OCI-LY1 (cell line): ENCODE measurements around the gene TTC31.

Experiments used
- EZH2 ChIP-seq: fragments of 200-600 bp; sonication (generic), shearing (Covaris generic); IDR thresholded peaks from 2 replicates; pipeline ENCODE4 v1.8.0; 2017; ENCODE audit warnings: borderline replicate concordance, mixed run types, mild to moderate bottlenecking, antibody characterized with exemption, low read length, moderate library complexity, mixed read lengths
- TF ChIP-seq, protein P1 (sequence below): fragments of 200-600 bp; sonication (generic), shearing (Covaris generic); IDR thresholded peaks from 2 replicates; pipeline ENCODE4 v1.5.1; 2017; ENCODE audit warnings: mild to moderate bottlenecking, antibody characterized with exemption, low read length, moderate library complexity, mixed read lengths

DNA sequence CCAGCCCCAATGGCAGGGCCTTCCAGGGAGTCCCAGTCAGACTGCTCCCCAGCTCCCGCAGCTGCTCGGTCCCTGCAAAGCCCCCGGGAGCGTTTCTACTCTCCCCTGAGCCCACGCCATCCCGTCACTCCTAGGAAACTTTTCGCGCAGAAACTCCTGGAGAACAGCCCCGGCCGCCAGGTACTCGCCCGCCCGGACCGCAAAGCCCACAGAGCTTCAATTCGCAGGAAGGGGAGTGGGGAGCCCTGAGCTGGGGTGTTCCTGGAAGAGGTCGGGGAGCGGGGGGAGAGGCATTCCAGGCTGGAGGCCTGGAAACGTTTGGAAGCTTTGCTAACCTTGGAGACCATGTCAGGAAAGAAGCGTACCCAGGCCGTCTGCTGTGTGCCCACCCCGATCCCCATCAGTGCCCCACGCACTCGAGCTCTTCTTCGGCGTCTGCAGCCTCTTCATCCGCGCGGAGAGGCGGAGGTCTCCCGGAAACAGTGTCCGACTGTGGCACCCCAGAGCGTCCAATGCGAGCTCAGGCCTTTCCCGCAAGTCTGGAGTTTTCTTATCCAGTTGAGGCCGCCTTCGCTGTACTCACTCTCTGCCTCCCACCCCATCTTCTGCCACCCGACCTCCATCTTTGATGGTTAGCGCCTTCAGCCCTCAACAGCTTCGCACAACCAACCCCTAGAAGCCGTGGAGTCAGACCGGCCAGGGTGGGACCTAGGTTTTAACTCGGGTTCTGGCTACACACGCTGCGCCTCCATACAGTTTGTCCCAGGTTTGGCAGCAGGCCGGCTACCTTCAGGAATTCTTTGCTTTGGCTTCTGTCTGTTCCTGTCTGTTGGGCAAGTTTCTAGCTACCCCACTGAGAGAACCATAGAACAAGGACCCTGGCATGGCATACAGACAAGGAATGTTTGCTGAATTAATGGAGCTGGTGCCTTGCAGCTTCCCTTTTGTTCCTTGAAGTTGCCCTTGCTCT, 20.9 kb downstream of the TTC31 start:
- TF ChIP-seq, protein P1, sequence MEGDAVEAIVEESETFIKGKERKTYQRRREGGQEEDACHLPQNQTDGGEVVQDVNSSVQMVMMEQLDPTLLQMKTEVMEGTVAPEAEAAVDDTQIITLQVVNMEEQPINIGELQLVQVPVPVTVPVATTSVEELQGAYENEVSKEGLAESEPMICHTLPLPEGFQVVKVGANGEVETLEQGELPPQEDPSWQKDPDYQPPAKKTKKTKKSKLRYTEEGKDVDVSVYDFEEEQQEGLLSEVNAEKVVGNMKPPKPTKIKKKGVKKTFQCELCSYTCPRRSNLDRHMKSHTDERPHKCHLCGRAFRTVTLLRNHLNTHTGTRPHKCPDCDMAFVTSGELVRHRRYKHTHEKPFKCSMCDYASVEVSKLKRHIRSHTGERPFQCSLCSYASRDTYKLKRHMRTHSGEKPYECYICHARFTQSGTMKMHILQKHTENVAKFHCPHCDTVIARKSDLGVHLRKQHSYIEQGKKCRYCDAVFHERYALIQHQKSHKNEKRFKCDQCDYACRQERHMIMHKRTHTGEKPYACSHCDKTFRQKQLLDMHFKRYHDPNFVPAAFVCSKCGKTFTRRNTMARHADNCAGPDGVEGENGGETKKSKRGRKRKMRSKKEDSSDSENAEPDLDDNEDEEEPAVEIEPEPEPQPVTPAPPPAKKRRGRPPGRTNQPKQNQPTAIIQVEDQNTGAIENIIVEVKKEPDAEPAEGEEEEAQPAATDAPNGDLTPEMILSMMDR: no peak
- no peak for TF ChIP-seq EZH2
